RWPE2 (cell line): Measurements from ENCODE around the gene MRPL49.

Experiments
- ATAC-seq: fragments of 200-7000 bp; cut with Tn5 transposase; 3 replicates; pipeline ENCODE4 v1.9.1; 2021; ENCODE audit warnings: low read depth
- DNase-seq: peaks from one replicate; pipeline ENCODE4 v3.0.0-alpha.2; 2020; ENCODE audit warnings: low spot score
- H3K27ac ChIP-seq: fragments of 450-650 bp; 2 replicates; pipeline ENCODE4 v1.5.1; 2017; ENCODE audit warnings: mild to moderate bottlenecking; ENCODE audit not compliant: poor library complexity, severe bottlenecking
- H3K27me3 ChIP-seq: fragments of 250-450 bp; sonication (Bioruptor Pico); 2 replicates; pipeline ENCODE4 v1.5.1; 2021; ENCODE audit warnings: mild to moderate bottlenecking, moderate library complexity; ENCODE audit not compliant: insufficient read depth, poor library complexity, severe bottlenecking
- H3K36me3 ChIP-seq: fragments of 250-450 bp; sonication (Bioruptor Pico); 2 replicates; pipeline ENCODE4 v1.5.1; 2020; ENCODE audit warnings: low read depth, mild to moderate bottlenecking, moderate library complexity
- H3K4me1 ChIP-seq: fragments of 250-450 bp; sonication (Bioruptor Pico); 2 replicates; pipeline ENCODE4 v1.5.1; 2021; ENCODE audit warnings: mild to moderate bottlenecking, moderate library complexity; ENCODE audit not compliant: insufficient read depth, poor library complexity, severe bottlenecking
- H3K4me3 ChIP-seq: fragments of 250-450 bp; sonication (Bioruptor Pico); 2 replicates; pipeline ENCODE4 v1.5.1; 2021; ENCODE audit warnings: mild to moderate bottlenecking, moderate library complexity; ENCODE audit not compliant: severe bottlenecking
- H3K9me3 ChIP-seq: fragments of 250-450 bp; sonication (Bioruptor Pico); 2 replicates; pipeline ENCODE4 v1.5.1; 2021; ENCODE audit warnings: mild to moderate bottlenecking, moderate library complexity; ENCODE audit not compliant: severe bottlenecking
- TF ChIP-seq, protein P1 (sequence below): fragments of 450-650 bp; IDR thresholded peaks from one replicate; pipeline ENCODE4 v1.5.1; 2017; ENCODE audit warnings: mild to moderate bottlenecking, moderate library complexity; ENCODE audit not compliant: poor library complexity, severe bottlenecking

MRPL49 gene

GRCh38 chr11:65132238-65132987 lies 10.3 kb downstream of the MRPL49 start:
- ATAC-seq (no peak), DNase-seq (no peak)
- TF ChIP-seq, protein P1, sequence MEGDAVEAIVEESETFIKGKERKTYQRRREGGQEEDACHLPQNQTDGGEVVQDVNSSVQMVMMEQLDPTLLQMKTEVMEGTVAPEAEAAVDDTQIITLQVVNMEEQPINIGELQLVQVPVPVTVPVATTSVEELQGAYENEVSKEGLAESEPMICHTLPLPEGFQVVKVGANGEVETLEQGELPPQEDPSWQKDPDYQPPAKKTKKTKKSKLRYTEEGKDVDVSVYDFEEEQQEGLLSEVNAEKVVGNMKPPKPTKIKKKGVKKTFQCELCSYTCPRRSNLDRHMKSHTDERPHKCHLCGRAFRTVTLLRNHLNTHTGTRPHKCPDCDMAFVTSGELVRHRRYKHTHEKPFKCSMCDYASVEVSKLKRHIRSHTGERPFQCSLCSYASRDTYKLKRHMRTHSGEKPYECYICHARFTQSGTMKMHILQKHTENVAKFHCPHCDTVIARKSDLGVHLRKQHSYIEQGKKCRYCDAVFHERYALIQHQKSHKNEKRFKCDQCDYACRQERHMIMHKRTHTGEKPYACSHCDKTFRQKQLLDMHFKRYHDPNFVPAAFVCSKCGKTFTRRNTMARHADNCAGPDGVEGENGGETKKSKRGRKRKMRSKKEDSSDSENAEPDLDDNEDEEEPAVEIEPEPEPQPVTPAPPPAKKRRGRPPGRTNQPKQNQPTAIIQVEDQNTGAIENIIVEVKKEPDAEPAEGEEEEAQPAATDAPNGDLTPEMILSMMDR: no peak
- H3K9me3 ChIP-seq: no peaks in the 10 kb centered on the region
- H3K27ac ChIP-seq: no peak overlapping the region
- no peak overlapping the region for H3K4me3 ChIP-seq
- H3K36me3 ChIP-seq: peaks cover 50% of the 10 kb centered on the region
- no peaks in the 10 kb centered on the region for H3K27me3 ChIP-seq
- peaks cover 3% of the 10 kb centered on the region for H3K4me1 ChIP-seq

- H3K4me1 ChIP-seq: peaks cover 3% of the 10 kb centered on the region
- no peaks in the 10 kb centered on the region for H3K9me3 ChIP-seq
- DNase-seq (peak; percentile 86), ATAC-seq (peak; percentile 44)
- H3K27ac ChIP-seq: peak overlapping the region; percentile 88
- no peaks in the 10 kb centered on the region for H3K27me3 ChIP-seq
- peaks cover 46% of the 10 kb centered on the region for H3K36me3 ChIP-seq
- TF ChIP-seq, protein P1: no peak
- peak overlapping the region; percentile 69 for H3K4me3 ChIP-seq
Observed at GRCh38 chr11:65132988-65133700, 11.0 kb downstream of the MRPL49 start.

GRCh38 chr11:65133724-65134123 lies 11.6 kb downstream of the MRPL49 start:
- H3K4me1 ChIP-seq: peaks cover 4% of the 10 kb centered on the region
- peak overlapping the region; percentile 69 for H3K4me3 ChIP-seq

DNA sequence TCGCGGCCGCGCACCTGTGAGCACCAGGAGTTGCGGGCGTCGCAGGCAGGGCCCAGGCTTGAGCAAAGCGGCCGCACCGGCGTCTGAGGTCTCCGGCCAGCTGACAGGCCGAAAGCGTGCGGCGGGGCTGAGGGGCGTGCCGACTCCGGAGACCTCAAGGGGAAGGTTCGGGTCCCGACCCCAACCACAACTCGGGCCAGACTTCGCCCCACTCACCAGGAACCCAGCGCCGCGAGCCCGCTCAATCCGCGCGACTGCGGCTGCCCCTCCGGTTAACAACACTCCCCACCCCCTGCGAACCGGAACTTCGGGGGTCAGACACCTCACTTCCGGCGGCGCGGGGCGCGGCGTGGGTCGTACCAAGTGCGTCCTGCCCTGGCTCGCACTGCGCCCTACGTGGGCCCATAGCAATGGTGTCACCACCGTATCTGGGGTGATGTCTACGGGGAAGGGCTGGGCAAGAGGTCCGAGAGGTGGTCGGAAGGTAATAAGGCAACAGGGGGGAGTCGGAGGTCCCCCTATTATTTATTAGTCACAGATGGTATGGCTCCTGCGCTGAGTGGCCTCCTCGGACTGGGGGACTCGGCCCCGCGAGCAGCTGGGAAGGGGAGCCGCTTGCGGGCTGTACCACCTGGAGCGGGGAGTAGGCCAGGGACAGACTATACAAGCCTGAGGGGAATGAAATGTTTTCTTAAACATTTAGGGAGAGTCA lies 12.3 kb downstream of the MRPL49 start, which contains the start of gene SYVN1:
TSS of gene SYVN1 (minus strand) at position 280 of the 712 bp plus-strand sequence. CDS start 918 bp downstream, outside the sequence.
- TF ChIP-seq, protein P1: no peak
- ATAC-seq: peak; percentile 71
- no peaks in the 10 kb centered on the region for H3K9me3 ChIP-seq

More at GRCh38 chr11:65133724-65134123, 11.6 kb downstream of the MRPL49 start:
- Histone ChIP-seq H3K27ac (peak overlapping the region; percentile 88), H3K36me3 (peaks cover 40% of the 10 kb centered on the region), H3K9me3 (no peaks in the 10 kb centered on the region), H3K27me3 (no peaks in the 10 kb centered on the region)
- DNase-seq: no peak
- TF ChIP-seq, protein P1: no peak
- no peak for ATAC-seq

More for the DNA sequence above, 12.3 kb downstream of the MRPL49 start, which contains the start of gene SYVN1:
- H3K36me3 ChIP-seq: peaks cover 33% of the 10 kb centered on the region
- peak; percentile 94 for DNase-seq
- H3K27ac ChIP-seq: peak within 1 kb of the TSS; percentile 88
- peak within 1 kb of the TSS; percentile 69 for H3K4me3 ChIP-seq
- peaks cover 6% of the 10 kb centered on the region for H3K4me1 ChIP-seq
- no peaks in the 10 kb centered on the region for H3K27me3 ChIP-seq
